Activated gamma-delta T cell (primary cell): ENCODE results near the gene SZT2.

Source experiments
- DNase-seq: peaks from one replicate; lab custom pipeline; 2025; lab: John Stamatoyannopoulos, UW
- total RNA-seq, 2 donors: gene quantifications; one replicate each; lab custom pipeline; 2026; lab: John Stamatoyannopoulos, UW

SZT2 gene
- total RNA-seq = 196 to 211 reads per million in 2 donors

DNA sequence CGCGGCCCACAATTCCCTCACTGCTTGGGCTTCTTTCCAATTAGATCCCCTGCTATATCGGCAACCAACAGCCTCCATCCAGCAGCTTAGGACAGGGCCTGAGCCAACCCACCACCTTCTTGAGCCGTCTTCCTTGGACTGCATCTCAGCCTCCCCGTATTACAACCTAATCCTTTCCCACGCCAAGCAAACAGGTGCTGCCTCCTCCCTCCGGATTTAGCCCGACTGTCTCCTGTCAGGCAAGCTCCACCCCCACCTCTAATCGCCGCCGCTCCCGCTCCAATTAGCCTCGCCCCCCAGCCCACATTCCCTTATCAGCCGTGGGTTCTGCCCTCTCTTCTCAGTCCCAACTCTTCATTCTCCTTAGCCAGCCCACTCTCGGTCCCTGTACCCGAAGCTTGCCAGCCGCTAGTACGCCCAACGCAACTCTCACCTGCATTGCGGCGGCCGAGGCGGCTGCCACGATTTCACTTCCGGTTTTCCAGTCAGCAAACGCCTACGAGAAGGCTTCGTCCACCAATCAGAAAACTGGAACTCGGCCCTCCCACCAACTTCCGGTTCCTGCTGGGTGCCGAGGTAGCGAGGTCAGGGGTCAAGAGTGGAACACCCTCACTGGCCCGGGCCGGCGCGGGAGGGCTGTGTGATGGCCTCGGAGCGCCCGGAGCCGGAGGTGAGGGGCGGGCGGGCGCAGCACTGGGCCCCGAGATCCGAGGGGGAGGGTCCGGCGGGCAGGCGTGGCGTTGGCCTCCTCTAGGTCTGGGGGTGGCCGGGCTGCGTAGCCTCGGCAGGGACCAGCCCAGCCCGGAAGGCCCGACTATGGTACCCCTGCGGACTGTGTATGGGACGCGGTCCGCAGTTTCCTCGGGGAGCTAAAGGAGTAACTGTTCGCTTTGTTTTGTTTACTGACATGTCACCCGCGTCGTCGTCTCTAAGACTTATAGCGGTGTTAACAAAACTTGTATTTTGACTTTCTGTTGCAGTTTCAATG, at the start of gene SZT2, which contains the start of gene MED8:
Gene SZT2 (plus strand): TSS at position 574 of the 988 bp plus-strand sequence. CDS start 70 bp downstream, at position 644.
Gene MED8 (minus strand): TSS at position 475 of the 988 bp plus-strand sequence. CDS start 36 bp downstream, at position 439.
- peak; percentile 65 for DNase-seq

GRCh38 chr1:43340559-43340958, 49.1 kb upstream of the SZT2 start:
- DNase-seq = no peak

DNA sequence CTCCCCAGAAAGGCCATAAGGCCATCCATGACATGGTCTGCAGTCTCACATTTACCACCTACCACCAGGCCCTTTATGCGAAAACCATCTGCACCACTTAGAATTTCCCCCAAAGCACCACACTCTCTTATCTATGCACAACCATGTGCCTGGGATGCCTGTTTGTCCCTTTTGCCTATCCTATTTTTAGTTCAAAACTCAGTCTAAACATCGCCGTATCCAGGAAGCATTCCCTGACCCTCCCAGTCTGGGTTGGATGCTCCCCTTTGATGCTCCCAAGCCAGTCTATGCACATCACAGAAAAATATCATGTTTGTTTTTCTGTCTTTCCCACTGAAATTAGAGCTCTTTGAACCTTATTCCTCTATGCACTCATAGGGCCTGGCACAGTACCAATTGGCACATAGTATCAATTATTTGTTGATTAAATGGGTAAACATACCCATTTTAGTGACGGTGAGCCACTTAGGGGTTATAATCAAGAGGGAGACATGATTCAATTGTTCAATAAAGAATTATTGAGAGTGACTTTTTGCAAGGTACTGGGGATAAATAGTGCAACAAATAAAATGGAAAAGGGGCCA, 45.3 kb upstream of the SZT2 start:
- DNase-seq = no peak

GRCh38 chr1:43345120-43345519, 44.6 kb upstream of the SZT2 start:
- no peak for DNase-seq

DNA sequence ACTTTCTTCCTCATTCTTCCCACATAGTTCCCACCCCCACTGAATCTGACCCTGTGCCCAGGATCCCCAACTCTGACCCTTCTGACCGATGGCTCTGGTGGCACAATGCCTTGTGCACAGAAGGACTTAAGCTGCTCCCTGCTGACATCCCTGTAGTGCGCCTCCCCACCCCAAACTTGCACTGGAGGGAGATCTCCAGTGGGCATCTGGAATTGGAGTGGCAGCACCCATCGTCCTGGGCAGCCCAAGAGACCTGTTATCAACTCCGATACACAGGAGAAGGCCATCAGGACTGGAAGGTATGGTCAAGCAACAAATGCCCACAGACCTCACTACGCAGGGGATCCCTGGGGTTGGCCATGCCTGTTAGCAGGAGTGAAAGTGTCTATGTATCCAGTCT, 43.1 kb upstream of the SZT2 start:
- no peak for DNase-seq

DNA sequence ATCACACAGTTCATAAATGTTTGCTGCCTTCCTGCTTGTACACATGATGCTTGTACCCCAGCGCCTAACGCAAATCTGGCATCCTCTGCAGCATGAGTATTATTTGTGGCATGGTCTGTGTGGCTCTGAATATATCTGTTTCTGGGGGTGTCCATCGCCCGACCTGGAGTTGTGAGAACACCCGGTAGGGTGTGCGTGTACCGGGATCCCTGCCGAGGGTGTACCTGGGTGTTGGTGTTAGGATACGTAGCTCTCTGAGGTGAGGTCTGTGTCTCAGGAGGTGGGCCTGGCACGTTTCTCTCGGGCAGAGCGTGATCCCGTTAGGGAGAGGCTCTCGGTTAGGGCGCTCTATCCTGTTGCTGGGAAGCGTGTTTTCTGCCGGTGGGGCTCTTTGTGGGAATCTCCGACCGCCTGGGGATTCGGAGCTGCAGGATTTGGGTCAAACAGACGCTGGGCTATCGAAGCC, 41.3 kb upstream of the SZT2 start:
- no peak for DNase-seq

DNA sequence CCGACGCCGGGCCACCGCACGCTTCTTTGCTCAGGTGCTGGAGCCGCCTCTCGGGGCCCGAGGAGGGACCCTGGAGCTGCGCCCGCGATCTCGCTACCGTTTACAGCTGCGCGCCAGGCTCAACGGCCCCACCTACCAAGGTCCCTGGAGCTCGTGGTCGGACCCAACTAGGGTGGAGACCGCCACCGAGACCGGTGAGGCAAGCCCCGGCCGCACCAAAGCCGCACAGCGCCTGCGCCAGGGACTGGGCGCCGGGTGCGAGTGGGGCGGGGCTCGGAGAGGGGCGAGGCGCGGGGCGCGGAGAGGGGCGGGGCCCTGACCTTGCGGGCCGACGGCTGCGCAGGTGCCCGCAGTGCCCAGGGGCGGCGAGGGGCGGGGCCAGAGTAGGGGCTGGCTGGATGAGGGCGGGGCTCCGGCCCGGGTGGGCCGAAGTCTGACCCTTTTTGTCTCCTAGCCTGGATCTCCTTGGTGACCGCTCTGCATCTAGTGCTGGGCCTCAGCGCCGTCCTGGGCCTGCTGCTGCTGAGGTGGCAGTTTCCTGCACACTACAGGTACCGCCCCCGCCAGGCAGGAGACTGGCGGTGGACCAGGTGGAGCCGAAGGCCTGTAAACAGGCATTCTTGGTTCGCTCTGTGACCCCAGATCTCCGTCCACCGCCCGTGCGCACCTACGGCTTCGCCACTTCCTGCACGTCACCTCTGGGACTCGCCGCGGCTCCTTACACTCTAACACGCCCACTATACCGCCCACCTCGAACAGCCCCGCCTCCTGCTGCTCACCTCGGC, 40.7 kb upstream of the SZT2 start:
- DNase-seq = peak; percentile 42

- DNase-seq = no peak
Observed at GRCh38 chr1:43349594-43350306, 39.9 kb upstream of the SZT2 start.

DNA sequence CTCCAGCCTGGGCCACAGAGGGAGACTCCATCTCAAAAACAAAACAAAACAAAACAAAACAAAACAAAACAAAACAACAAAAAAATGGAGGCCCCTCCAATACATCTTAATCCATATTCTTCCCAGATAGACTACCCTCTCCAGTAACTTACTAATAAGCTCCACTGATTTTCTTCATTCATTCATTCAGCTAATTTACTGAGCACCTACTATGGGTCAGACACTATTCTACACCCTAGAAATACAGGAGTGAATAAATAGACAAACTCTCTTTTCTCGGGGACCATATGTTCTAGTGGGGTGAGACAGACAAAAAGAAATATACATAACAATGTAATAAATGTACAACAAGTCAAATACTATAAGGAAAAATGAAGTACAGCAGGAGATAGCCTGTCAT, 38.7 kb upstream of the SZT2 start:
- DNase-seq = no peak

GRCh38 chr1:43351421-43352350, 38.0 kb upstream of the SZT2 start:
- DNase-seq = no peak

- DNase-seq = no peak
Observed at GRCh38 chr1:43352351-43352705, 37.4 kb upstream of the SZT2 start.

DNA sequence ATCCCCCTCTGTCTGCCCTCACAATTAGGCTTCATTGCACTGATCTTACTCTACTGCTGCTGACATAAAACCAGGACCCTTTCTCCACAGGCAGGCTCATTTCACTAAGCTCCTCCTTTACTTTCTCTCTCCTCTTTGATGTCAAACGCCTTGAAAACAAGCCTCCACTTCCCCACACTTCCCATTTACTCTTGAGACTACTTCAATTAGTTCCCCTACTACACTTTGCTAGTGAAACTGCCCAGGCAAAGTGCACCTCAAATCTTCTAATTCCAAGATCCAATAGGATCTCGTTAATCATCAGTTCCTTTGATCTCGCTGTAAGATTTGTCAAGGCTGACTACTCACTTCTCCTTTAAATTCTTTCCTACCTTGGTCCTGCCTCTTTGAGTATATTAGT, 36.8 kb upstream of the SZT2 start:
- no peak for DNase-seq

- no peak for DNase-seq
Observed at GRCh38 chr1:43354471-43354870, 35.2 kb upstream of the SZT2 start.

- no peak for DNase-seq
Observed at GRCh38 chr1:43354936-43355335, 34.8 kb upstream of the SZT2 start.

DNA sequence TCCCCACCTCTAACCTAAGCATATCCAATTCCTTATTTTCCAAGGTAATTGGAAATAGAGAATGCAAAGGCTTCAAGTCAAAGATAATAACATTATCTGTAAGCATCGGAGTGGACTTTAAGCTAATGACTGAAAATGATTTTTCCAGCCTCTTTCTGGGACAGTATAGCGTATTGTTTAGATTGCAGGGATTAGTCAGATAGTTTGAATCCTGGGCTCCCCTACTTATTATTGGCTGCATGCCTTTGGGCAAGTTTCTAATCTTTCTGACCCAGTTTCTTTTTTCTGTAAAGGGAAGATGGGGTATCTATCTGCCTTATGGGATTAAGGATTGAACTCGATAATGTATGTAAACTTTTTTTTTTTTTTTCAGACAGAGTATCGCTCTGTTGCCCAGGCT, 32.4 kb upstream of the SZT2 start:
- no peak for DNase-seq

GRCh38 chr1:43358121-43358745, 31.5 kb upstream of the SZT2 start:
- no peak for DNase-seq

- peak; percentile 79 for DNase-seq
Observed at GRCh38 chr1:43358746-43359693, 30.7 kb upstream of the SZT2 start, which contains the start of gene CDC20. TSS of gene CDC20 (plus strand) at chr1:43358981. CDS start at chr1:43359216, 235 bp downstream.

- no peak for DNase-seq
Observed at GRCh38 chr1:43359696-43360095, 30.0 kb upstream of the SZT2 start.

GRCh38 chr1:43360616-43361015, 29.1 kb upstream of the SZT2 start:
- DNase-seq = no peak
